ENCODE data around the gene UBE2Z. TPM values are rescaled to one million over a fixed set of nuclear protein-coding genes. Genes with fewer than 3 reads are reported as not detected.

The UBE2Z gene
- total RNA-seq, 1 donor from 2014 or later, result 65.0 TPM

DNA sequence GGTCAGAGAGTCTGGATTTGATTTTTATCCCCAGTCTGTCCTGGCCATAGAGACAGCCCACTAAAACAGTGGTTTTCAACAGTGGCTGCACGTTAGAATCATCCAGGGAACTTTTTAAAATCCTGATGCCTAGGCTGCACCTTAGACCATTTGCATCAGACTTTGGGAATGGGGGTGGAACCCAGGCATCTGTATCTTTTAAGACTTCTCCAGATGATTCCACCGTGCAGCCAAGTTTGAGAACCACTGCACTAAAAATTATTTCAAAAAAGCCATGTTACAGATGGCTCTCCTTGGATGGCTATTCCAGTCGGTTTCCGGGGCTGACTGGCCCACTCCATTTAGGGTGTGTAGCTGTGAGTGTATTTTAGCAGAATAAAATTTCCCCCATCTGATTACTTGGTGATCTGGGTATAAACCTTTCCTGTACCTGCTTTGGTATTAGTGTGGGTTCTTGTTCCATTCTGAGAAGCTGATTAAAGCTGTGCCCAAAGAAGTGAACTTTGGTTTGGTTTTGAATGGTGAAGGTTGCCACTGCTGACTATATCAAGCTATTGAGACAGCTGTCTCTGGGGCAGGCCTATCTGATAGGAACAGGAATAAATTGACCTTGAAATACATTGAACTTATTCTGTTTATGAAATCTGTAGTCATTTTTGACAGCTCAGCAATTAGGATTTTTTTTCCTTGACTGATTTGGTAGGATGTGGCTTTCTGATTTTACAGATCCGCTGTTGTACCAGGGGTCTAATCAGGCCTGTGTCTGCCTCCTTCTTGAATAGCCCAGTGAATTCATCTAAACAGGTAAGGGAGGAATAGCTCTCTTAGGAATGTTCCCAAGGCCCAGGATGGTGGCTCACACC lies 14.3 kb upstream of the UBE2Z start:
- Histone ChIP-seq H3K4me1 (peaks cover 18% of the 10 kb centered on the region), H3K36me3 (peaks cover 35% of the 10 kb centered on the region), H3K27me3 (ENCODE audit: low read depth) (no peaks in the 10 kb centered on the region), H3K9me3 (no peaks in the 10 kb centered on the region), H3K4me3 (peak overlapping the region; percentile 76), H3K27ac (no peak overlapping the region)
- TF ChIP-seq, protein P1, sequence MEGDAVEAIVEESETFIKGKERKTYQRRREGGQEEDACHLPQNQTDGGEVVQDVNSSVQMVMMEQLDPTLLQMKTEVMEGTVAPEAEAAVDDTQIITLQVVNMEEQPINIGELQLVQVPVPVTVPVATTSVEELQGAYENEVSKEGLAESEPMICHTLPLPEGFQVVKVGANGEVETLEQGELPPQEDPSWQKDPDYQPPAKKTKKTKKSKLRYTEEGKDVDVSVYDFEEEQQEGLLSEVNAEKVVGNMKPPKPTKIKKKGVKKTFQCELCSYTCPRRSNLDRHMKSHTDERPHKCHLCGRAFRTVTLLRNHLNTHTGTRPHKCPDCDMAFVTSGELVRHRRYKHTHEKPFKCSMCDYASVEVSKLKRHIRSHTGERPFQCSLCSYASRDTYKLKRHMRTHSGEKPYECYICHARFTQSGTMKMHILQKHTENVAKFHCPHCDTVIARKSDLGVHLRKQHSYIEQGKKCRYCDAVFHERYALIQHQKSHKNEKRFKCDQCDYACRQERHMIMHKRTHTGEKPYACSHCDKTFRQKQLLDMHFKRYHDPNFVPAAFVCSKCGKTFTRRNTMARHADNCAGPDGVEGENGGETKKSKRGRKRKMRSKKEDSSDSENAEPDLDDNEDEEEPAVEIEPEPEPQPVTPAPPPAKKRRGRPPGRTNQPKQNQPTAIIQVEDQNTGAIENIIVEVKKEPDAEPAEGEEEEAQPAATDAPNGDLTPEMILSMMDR (IDR thresholded peaks at IDR 0.05), result no peak
- no peak for ATAC-seq
- no peak for DNase-seq
- intact Hi-C loops (cut with DNase I), result no loop called here

DNA sequence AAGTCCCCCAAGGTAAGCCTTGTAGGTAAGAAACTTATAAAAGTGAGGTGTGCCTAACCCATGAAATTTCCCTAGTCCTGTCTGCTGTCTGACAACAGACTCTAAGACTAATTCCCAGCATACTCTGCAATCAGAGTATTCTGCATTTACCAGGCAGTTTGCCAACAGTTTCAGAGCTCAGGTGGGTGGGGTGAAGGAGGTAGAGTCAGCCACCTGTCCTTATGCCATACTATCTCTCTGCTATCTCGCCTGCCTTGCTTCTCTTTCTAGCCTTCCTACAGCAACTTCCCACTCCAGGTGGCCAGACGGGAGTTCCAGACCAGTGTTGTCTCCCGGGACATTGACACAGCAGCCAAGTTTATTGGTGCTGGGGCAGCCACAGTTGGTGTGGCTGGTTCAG lies 13.3 kb upstream of the UBE2Z start:
- DNase-seq, result no peak
- peaks cover 35% of the 10 kb centered on the region for H3K36me3 ChIP-seq
- no peak for ATAC-seq
- TF ChIP-seq, protein P1 (IDR thresholded peaks at IDR 0.05), result no peak
- H3K9me3 ChIP-seq, result no peaks in the 10 kb centered on the region
- intact Hi-C loops (cut with DNase I), result no loop called here
- H3K4me1 ChIP-seq, result peaks cover 18% of the 10 kb centered on the region
- H3K27me3 ChIP-seq (ENCODE audit: low read depth), result no peaks in the 10 kb centered on the region
- no peak overlapping the region for H3K27ac ChIP-seq
- no peak overlapping the region for H3K4me3 ChIP-seq

DNA sequence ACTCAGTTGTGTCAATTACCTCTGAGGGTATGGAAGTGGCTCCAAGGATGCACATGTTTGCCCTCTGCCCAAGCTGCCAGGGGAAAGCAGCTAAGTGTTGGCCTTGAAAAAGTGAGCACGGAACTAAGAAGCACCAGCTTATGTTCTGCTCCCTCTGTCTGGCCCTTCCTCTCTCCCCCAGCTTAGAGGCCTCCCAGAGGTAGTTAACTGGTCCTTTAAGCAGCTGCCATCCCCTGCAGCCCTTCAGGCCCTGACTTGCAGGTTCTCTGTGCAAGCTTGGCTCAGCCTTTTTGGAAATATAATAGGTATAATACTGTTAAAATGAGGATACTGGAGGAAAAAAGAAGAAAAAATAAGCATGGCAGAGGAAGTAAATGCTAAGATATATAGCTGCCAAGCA lies 7.0 kb upstream of the UBE2Z start:
- intact Hi-C loops (cut with DNase I), result no loop called here
- ATAC-seq, result no peak
- TF ChIP-seq, protein P1 (IDR thresholded peaks at IDR 0.05), result no peak

DNA sequence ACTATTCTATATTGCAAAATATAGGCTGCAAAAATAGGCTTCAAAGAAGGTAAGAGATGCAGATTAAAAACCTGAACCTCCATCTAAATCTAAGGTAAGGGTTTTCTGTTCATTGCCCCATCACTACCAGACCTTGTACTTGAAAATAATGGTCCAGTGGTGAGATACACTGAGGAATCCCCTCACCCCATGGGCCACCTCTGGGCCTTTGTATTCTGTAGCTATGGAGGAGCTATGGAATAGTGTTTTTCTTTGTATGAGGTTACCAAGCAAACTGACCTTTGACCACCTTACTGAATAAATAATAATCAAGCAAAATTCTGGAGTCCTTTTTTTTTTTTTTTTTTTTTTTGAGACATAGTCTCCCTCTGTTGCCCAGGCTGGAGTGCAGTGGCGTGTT lies 4.8 kb upstream of the UBE2Z start:
- no peak for ATAC-seq
- intact Hi-C loops (cut with DNase I), result no loop called here
- Histone ChIP-seq H3K36me3 (no peaks in the 10 kb centered on the region), H3K4me1 (no peaks in the 10 kb centered on the region), H3K4me3 (no peak overlapping the region), H3K9me3 (no peaks in the 10 kb centered on the region), H3K27ac (no peak overlapping the region), H3K27me3 (ENCODE audit: low read depth) (no peaks in the 10 kb centered on the region)
- no peak for DNase-seq
- TF ChIP-seq, protein P1 (IDR thresholded peaks at IDR 0.05), result no peak

More for the DNA sequence above, 7.0 kb upstream of the UBE2Z start:
- no peak for DNase-seq
- Histone ChIP-seq H3K27me3 (ENCODE audit: low read depth) (no peaks in the 10 kb centered on the region), H3K9me3 (no peaks in the 10 kb centered on the region), H3K36me3 (peaks cover 16% of the 10 kb centered on the region), H3K27ac (no peak overlapping the region), H3K4me3 (no peak overlapping the region), H3K4me1 (no peaks in the 10 kb centered on the region)

DNA sequence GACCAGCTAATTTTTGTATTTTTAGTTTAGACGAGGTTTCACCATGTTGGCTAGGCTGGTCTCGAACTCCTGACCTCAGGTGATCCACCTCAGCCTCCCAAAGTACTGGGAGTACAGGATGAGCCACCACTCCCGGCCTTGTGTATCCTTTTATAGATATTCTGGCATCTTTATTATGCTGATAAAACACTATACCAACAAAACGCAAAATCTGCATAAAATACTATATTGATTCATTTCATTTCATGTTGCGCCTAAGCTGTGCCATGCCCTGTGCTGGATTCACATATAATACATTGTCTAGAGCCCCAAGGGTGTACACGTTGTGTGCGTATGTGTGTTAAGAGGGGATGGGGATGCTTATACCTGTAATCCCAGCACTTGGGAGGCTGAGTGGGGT lies 3.8 kb upstream of the UBE2Z start:
- Histone ChIP-seq H3K36me3 (no peaks in the 10 kb centered on the region), H3K4me3 (no peak overlapping the region), H3K27ac (no peak overlapping the region), H3K27me3 (ENCODE audit: low read depth) (no peaks in the 10 kb centered on the region), H3K4me1 (peaks cover 2% of the 10 kb centered on the region), H3K9me3 (no peaks in the 10 kb centered on the region)
- TF ChIP-seq, protein P1 (IDR thresholded peaks at IDR 0.05), result no peak
- intact Hi-C loops (cut with DNase I), result no loop called here
- no peak for DNase-seq
- ATAC-seq, result no peak
